Activated CD8-positive, alpha-beta memory T cell treated with anti-CD3 and anti-CD28 coated beads, Interleukin-2, amount 50 U/mL, for 24 hours (primary cell): ENCODE measurements around the gene RNF152.

Experiments used
- DNase-seq: peaks from one replicate; pipeline ENCODE4 v3.0.0-alpha.2; 2020; ENCODE audit errors: extremely low read depth

Gene RNF152

DNA sequence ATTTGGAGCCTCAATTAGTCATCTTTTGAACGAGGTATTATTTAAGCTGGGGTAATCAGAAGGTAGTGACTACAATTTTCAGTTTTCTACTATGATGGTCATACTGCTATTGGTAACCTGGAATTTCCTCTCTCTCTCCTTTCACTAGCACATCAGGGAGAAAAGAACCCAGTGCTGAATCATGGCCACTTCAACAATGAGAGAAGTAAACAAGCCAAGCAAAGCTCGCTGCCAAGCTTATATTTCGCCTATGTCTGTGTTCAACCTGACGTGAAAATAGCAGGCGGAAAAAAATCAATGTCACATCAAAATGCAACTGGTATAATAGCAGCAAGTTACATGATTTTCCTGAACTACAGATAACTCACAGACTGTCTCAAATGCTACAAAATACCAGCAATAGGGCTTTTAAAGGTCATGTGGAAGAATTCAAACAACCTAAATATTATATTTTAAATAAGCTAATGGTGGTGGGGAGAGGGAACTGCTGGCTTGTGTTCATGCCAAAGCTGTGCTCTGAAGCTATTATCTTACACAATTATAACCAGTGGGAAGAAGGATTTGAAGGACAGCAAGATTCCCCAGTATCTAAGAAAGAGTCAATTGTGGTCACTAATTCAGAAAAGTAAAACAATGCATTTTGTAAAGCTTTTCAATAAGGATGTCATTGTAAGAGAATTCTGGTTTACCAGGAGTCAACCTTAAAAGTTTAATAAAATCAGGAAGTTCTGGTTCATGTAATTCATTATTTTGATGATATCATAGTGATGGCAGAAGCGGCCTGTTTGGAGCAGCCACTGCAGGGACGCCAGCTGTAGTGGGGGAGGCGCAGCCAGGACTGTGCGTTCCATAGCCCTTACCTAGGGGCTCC, 38.0 kb downstream of the RNF152 start:
- DNase-seq = no peak

DNA sequence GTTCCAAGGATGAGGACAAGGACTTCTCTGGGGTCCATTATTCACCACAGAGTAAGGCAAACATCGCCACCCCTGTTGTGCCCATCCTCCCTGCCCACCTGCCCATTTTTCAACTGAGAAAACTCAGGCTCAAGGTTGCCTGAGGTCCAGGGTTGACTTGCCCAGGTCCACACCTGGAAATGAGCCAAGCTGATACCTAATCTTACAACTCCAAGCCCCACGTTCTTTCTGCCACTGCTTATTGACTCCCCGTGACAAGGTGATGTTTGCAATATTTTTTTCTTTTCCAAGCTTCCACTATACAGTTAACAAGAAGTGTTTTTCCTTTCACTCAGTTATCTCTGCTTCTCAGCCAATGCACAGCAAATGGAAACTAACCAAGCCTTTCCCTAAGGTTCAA, 39.0 kb downstream of the RNF152 start:
- DNase-seq = no peak

DNA sequence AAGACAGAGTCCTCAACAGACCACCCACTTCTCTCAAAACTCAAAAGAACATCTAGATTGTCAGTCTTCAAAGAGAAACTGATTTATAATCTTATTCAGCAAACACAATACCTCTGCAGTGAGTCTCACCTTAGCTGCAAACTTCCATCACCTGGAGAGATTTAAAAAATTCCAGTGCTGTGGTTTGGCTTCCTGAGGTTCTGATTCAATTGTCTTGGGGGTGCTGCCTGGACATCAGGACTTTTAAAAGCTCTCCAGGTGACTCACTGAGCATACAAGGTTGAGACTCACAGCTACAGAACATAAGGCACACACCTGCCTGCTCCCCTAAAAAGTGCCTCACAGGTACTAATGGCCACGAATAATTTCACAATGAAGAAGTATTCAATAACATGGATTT, 40.3 kb downstream of the RNF152 start:
- DNase-seq = no peak

DNA sequence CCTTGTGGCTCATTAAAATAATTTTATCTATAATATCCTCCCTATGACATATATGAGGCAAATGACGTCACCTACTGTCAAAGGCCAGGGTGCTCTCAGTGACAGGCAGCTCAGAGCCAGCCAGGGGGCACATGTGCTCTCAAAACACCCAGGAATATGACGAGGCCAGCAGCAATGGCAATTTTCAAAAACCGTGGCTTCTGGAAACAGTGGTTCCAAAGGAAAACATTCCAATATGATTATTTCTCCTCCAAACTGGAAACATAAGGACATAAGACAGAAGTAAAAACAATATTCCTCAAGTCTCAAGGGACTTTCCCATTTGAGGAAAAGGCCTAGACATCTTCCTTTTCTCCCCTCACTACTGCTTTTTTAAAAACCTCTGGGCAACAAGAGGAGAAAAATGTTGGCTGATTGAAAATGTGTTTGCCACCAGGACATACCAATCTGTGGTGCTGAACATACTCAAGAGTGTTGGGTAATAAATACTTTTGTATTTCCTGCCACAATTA, 40.8 kb downstream of the RNF152 start:
- no peak for DNase-seq

DNA sequence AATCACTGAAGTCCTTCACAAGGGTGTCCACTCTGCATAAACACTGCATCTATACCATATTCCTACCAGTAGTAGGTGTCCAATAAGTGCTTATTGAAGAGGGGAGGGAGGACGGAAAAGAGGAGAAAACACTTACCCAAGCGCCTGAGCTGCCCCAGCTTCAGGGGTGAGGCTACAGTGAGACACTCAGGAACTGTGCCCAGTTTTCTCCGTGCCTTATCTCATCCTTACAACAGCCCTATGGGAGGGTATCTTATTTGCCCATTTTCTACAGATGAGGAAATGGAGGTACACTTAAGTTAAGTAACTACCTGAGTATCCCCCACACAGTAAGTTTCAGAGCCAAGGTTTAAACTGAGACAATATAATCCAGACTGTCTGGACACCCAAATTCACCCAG, 41.5 kb downstream of the RNF152 start:
- no peak for DNase-seq

DNA sequence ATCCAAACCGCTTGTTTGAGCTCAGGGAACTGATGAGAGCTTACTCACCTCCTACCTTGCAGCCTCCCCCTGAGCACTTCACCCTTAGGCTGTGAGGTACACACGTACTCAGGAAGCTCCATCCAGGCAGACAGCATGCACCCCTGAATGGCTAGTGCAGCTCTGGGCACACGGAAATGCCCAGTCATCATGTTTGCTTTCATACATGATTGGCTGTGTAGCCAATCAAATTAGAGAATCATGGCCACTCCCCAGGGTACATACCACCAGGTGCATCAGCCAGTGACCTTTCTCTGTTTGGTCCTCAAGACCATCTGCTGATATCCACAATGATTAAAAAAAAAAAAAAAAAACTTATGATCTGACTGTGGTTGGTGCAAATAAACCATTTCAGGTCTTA, 42.1 kb downstream of the RNF152 start:
- DNase-seq = no peak

DNA sequence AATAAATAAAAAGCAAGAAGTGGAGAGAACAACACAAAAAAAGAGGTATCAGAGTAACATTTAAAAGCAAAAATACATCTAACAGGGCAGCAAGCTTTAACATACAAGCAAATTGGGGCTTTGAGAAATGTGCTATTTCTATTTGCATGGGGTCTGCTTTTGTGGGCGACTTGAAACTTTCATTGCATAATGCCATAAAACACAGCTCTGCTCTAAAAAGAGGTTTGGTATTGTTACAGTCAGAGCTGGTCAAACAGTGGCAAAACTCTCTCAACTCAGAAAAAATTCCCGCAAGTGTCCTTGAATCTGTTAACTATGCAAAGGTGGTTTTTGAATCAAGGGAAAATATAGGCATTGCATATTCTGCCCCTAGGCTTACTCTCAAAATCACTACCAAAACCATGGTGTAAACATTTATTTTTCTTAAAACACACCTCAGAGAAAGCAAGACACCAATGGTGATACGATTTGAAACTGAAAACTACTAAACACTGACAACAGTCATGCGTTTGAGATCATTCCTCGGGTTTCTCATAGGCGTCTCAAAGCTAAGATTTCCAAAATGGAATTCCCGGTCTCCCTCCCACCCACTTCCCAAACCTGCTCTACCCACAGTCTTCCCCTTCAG, 45.5 kb downstream of the RNF152 start:
- no peak for DNase-seq

DNA sequence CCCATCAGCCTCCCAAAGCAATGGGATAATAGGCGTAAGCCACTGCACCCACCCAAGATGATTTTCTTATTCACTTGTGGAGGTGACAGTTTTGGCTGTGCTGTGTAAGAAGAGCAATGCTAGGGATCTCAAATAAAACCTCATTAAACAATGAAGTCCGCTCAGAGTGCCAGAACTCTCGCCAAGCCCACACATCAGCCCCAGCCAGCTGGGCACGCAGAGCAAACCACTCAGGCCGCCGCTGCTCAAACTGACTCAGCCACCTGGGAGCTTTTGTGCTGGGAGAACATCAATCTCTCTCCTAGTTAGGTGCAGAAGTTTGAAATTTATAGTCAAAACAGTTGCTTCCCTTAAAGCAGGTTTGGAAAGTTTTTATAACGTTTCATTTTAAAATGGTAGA, 47.6 kb downstream of the RNF152 start:
- no peak for DNase-seq

DNA sequence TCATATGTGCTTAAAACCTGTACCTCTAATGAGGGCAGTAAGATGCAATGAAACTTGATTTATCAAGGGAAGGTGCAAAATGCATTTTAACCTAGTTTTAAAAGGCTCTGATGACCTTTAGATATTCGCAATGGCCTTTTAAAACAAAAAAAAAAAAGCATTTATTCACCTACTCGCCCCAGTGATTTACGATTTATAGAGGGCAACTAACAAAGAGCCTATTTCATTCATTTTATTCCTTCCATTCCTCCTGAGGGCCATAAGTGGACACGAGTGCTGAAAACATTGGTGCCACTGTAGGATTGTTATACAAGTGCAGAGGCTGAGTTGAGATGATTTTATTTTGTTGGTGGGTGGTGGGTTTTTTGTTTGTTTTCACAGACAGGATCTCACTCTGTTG, 48.1 kb downstream of the RNF152 start:
- DNase-seq = no peak

DNA sequence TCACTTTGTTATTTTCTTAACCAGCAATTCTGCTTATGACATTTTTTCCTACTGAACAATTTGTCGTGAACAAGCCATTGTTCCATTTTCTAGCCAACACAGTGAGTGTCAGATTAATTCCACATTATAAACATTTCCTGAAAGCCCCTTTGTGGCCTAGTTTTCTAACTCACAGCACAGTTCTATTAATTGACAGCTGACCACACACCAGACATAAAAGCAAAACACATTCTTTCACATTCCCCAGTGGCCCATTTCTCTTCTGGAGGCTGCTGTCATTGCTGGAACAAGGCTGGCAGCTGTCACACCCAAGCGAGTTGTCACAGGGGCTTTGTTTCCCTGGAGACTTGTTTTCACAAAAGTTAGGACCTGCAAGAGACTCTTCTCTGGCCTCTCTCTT, 50.7 kb downstream of the RNF152 start:
- DNase-seq = no peak

DNA sequence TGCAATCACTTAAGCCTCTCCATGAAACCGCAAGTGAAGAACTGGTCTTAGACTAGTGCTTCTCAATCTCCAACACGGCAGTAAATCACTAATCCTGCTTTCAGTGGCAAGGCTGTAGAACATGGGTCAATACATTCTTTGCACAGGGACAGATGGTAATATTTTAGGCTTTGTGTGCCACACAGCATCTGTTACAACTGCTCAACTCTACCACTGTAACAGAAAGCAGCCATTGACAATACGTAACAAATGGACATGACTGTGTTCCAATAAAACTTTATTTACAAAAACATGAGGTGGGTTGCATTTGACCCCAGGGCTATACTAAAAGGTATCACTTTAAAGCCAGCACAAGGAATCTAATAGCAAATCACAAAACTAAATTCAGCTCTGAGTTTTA, 51.1 kb downstream of the RNF152 start:
- DNase-seq = no peak

DNA sequence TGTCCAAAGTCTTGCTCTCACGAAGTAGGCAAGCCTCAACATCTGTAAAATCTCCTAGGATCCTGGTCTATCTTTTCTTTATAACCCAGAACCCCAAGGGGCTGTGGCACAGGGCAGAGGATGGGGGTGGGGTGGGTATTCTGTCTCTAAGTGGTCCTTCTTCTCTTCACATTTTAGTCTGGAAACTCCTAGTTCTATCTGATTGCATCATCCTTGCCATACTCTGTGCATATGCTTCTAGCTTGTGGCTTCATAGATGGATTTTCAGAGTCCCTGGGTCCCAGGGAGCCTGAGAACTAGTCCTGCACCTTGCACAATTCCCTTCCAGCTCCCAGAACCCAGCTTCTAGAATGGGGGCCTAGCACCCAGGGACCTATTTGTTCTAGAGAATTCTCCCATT, 52.5 kb downstream of the RNF152 start:
- no peak for DNase-seq

DNA sequence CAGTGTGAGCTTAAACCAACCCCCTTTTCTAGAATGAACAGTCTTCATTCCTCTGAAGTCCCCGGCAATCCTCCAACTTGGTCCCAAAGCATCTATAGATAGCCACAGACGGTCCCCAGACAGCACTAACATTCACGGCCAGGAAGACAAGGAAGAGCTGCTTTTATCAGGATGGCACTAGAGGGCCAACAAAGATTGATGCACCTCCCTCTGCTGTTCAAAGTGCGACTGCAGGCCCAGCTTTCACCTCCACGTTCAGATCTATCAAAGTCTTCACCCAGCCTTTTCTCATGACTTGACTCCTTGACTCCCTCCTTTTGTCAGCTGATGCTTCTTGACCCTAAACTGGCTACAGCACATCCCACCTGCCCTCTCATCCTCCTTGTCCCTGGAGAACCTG, 54.3 kb downstream of the RNF152 start:
- no peak for DNase-seq

DNA sequence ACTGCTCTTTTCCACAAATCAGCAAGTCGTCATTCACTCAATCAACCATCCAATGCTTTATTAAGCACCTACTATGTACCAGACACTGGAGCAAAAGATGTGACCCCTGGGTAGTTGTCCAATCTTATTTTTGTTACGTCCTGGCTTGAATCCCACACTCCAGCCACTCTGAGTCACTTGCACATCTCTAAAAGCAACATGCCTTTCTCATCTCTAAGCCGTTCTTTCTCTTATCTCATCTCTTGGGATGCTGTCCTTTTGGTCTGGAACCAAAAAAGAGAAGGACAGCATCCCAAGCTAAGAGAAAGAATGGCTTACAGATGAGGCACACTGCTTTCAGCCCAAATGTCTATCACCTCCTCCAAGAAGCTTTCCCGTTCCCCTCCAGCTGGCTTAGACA, 58.8 kb downstream of the RNF152 start:
- no peak for DNase-seq

DNA sequence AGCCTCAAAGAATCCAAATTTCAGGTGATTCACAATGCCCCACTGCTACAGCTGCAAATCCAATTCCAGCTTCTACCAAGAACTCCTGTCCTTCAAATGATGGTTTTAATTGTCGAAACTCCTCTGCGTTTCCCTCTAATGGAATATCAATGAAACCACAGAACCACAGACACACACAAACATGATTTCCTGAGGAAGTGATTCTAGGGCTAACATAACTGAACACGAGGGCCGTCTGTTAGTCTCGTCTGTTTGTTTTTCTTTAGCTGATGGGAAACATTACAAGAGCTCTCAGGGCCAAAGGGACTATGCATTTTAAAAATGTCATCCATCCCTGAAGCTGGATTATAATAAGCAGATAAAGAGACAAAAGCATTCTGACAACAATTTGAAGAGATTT, 59.4 kb downstream of the RNF152 start:
- no peak for DNase-seq

DNA sequence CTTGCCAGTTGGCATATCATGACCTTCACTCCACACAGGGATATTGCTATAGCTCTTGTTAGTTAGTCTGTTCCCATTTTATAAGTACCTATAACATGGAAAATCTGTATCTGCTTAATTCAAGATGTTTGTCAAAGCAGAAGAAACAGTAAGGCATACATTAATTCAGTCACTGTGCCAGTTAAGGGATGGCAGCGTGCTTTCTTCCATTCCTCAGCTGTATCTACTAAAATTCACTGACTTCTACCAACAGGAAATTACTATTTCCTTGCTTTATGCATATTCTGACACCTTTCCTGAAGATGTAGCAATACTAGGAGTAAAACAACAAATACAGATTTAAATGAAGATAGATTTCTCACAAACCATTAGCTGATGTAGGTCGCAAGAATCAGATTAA, 59.9 kb downstream of the RNF152 start:
- DNase-seq = no peak

DNA sequence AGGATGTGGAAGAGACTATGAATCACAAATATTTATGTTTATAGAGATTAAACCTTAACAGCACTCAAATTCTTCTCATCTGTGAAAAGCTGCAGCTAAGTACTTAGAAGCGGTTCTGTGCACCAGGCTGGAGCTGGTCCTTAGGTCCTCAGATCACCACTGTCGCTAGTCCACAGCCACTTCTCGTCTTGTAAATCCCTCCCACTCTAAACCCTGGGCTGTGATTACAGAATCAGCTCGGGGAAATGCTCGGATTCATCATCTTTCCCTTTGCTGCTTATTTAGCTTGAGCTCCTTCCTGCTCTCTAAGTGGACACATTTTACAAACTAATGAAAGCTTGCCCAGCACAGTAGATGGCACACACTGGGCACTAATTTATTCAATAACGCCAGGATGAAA, 61.7 kb downstream of the RNF152 start:
- DNase-seq = no peak

DNA sequence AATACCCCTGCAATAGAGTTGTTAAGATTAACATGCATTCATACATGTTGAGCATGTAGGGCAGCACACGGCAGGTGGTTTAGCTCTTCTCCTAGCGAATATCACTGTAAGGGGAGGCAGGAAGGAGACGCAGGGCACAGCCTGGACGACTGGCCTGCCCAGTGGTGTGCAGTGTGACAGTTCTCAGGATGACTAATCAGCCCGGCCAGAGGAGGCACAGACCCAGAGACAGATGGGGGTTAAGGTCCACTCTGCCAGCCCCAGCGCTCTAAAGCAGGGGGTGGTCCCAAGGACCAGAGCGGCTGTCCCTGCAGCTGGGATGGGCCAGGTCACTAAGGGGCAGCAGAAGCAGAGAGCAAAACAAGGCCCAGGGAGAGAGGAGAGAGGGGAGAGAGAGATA, 63.7 kb downstream of the RNF152 start:
- DNase-seq = no peak

DNA sequence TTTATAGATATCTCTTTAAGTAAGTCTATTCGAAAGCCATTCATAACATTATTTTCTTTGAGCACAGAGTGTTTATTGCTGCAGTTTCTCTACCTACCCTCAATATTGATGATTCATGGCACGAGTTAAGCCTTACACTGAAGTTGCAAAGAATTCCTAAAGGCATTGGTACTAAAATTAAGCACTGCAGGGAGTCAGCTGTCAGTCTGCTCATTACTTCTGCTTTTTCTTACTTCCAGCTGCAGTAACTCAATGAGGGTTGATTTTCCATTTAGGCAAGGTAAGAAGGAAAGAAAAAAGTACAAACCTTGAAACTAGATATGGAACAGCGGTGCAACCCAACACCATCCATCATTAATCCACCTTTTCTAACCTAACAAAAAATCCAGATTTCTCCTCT, 65.2 kb downstream of the RNF152 start:
- no peak for DNase-seq

DNA sequence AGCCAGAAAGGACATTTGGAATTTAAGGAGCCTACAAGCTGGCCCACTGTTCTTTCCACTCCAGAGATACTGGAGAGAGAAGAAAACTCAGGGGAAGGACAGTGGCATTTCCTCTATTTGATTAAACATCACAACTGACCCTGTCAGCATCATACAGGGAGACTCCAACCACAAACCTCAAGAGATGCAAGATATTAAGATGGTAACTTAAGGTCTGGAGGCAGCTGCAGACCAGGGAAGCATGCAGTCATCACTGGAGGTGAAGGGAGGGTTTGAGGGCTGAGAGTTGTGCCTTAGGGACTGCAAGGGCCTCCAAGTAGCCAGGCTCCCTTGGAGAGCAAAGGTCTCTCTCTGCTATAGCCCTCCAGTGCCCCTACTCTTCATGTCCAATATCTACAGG, 67.4 kb downstream of the RNF152 start:
- DNase-seq = no peak

DNA sequence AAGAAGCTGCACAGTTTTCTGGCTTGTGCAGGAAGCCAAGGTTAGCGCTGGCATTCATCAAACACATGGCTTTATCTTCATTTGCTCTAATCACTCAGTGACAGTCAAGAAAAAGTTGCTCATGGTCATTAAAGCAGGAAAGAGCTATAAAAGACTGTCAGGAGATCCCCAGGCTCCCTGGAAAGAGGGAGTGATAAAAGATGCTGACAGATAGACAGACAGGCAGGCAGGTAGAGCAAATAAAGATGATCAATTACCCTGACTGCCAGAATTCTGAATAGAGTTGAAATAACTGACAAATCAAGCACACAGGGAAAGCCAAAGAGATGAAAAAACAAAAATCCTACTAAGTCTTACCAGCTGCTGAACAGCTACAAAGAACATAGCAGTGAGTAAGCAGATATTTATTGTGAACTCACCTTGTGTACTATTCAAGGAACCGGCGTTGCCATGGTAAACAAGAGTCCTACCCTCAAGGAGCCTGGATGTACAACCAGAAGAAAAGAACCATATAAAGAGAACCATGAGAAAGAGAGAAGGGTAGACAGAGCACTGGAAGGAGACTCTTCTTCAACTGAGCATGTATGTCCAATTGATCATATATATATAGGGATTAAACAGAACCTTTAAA, 68.0 kb downstream of the RNF152 start:
- DNase-seq = no peak

DNA sequence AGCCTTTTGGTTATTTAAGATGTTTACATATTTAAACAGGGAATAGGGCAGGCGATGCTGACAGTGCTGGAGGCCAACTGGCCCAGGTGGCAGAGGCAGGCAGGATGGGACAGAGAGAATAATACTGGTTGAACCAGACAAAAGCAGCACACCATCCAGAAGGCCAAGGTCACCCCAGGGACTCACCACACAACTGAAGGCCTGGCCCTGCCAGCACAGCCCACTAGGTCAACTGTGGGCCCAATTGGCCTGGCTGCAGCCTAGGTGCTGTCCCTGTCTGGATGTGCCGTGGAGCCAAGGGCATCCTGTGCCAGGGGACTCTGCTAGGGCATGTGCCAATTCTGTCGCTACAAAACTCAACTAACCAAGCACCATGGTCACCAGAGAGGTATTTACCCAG, 69.2 kb downstream of the RNF152 start:
- no peak for DNase-seq

DNA sequence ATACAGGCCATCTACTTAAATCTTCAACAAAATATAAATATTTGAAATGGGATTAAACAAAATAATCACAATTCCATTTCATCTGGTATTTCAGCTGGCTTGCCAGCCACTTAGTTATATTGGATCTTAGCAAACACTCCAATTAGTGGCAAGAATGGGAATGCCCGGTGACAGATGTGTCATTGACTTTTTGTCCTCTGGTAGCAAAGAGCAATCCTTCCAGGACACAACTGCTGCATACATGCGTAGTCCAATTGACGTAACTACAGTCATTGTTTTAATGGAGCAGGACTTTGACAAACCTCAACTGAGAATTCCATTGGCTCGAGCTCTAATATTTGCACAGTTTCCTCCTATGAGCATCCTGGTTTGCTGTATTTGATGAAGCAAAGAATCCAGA, 69.9 kb downstream of the RNF152 start:
- no peak for DNase-seq
